HepG2 (cell line): ENCODE data around the gene ZBTB32. TPM values are rescaled to one million over a fixed set of nuclear protein-coding genes. Genes with fewer than 3 reads are reported as not detected.

Experiments
- ATM ChIP-seq: fragments of 450-650 bp; IDR thresholded peaks from 2 replicates; pipeline ENCODE4 v1.7.1; 2017; ENCODE audit warnings: mild to moderate bottlenecking, borderline replicate concordance
- CBX2 ChIP-seq, 2 experiments: fragments of 200-600 bp in 1 of 2; sonication (generic); formaldehyde crosslinking in 1 of 2; IDR thresholded peaks; 2 replicates each; pipeline versions ENCODE4 v1.7.0 to v1.8.1; 2018 to 2022; ENCODE audit warnings: low read depth in 2 of 2, low read length in 1 of 2, mild to moderate bottlenecking in 1 of 2, missing genetic modification reagents in 1 of 2
- FOXK1 ChIP-seq: sonication (generic); formaldehyde crosslinking; IDR thresholded peaks from 2 replicates; pipeline ENCODE4 v1.4.0; 2020; ENCODE audit warnings: low read depth, missing genetic modification reagents, borderline replicate concordance
- GFI1 ChIP-seq: sonication (generic); formaldehyde crosslinking; IDR thresholded peaks from 2 replicates; pipeline ENCODE4 v1.5.0; 2020; ENCODE audit warnings: missing genetic modification reagents, mild to moderate bottlenecking, borderline replicate concordance
- MAF1 ChIP-seq: sonication (generic); formaldehyde crosslinking; IDR thresholded peaks from 2 replicates; pipeline ENCODE4 v1.5.0; 2020; ENCODE audit warnings: missing genetic modification reagents, borderline replicate concordance
- POLR2AphosphoS5 ChIP-seq: IDR thresholded peaks from 2 replicates; pipeline ENCODE4 v1.6.1; 2012; ENCODE audit warnings: low read depth, low read length
- REPIN1 ChIP-seq: sonication (generic); formaldehyde crosslinking; IDR thresholded peaks from 2 replicates; pipeline ENCODE4 v1.8.0; 2022; ENCODE audit warnings: missing genetic modification reagents, low read depth, mild to moderate bottlenecking, borderline replicate concordance
- SETDB1 ChIP-seq: sonication (generic); formaldehyde crosslinking; IDR thresholded peaks from 2 replicates; pipeline ENCODE4 v1.5.1; 2020; ENCODE audit warnings: missing genetic modification reagents, mild to moderate bottlenecking, borderline replicate concordance
- SIX4 ChIP-seq: sonication (generic); formaldehyde crosslinking; IDR thresholded peaks from 2 replicates; pipeline ENCODE4 v1.4.0; 2020; ENCODE audit warnings: missing genetic modification reagents
- U2AF2 ChIP-seq: fragments of 200-400 bp; formaldehyde crosslinking; IDR thresholded peaks from 2 replicates; pipeline ENCODE4 v1.6.1; 2017; ENCODE audit warnings: low read depth, mild to moderate bottlenecking, low read length
- ZBTB7A ChIP-seq: sonication (generic); formaldehyde crosslinking; IDR thresholded peaks from 2 replicates; pipeline ENCODE4 v1.8.0; 2022; ENCODE audit warnings: mild to moderate bottlenecking, missing genetic modification reagents
- ZNF10 ChIP-seq: sonication (generic); formaldehyde crosslinking; IDR thresholded peaks from 2 replicates; pipeline ENCODE4 v1.4.0; 2020; ENCODE audit warnings: mild to moderate bottlenecking, low read depth, missing genetic modification reagents, borderline replicate concordance
- ZNF292 ChIP-seq: sonication (generic); formaldehyde crosslinking; IDR thresholded peaks from 2 replicates; pipeline ENCODE4 v1.8.1; 2022; ENCODE audit warnings: mild to moderate bottlenecking, low read depth, missing genetic modification reagents, borderline replicate concordance
- ZNF546 ChIP-seq: sonication (generic); formaldehyde crosslinking; conservative IDR thresholded peaks from 2 replicates; pipeline ENCODE4 v1.8.1; 2023; ENCODE audit warnings: mild to moderate bottlenecking, missing genetic modification reagents
- ZNF670 ChIP-seq: sonication (generic); formaldehyde crosslinking; IDR thresholded peaks from 2 replicates; pipeline ENCODE4 v1.8.0; 2022; ENCODE audit warnings: mild to moderate bottlenecking, missing genetic modification reagents, borderline replicate concordance
- ZNF703 ChIP-seq: sonication (generic); formaldehyde crosslinking; IDR thresholded peaks from 2 replicates; pipeline ENCODE4 v1.5.1; 2020; ENCODE audit warnings: missing genetic modification reagents, mild to moderate bottlenecking, moderate library complexity, borderline replicate concordance
- ZNF816 ChIP-seq: sonication (generic); formaldehyde crosslinking; IDR thresholded peaks from 2 replicates; pipeline ENCODE4 v1.8.0; 2022; ENCODE audit warnings: missing genetic modification reagents, mild to moderate bottlenecking, borderline replicate concordance
- polyA plus RNA-seq, 8 experiments: library from polyadenylated mRNA; depleted of rRNA in 3 of 8; stranded (reverse) in 7 of 8; unstranded in 1 of 8; fragments of >200 nt; fragmentation: Illumina TruSeq in 4 of 8; extraction: Trizol in 4 of 8; gene quantifications; 2 replicates each; pipeline versions ENCODE4 v1.2.1 to v1.2.3, GENCODE V29; 2011 to 2016; ENCODE audit warnings: low read depth in 4 of 8, missing spikeins in 1 of 8, mixed read lengths in 1 of 8; ENCODE audit not compliant: insufficient read depth in 1 of 8
- total RNA-seq, 5 experiments: library from RNA; depleted of rRNA; stranded (reverse); fragments of >200 nt; fragmentation: Illumina TruSeq; extraction: Trizol; gene quantifications; 2 replicates each; pipeline ENCODE4 v1.2.3, GENCODE V29; 2016; ENCODE audit warnings: low read depth in 1 of 5
- TF ChIP-seq, protein P1 (sequence below): sonication (generic); formaldehyde crosslinking; IDR thresholded peaks from 2 replicates; pipeline ENCODE4 v1.5.1; 2020; ENCODE audit warnings: missing genetic modification reagents, mild to moderate bottlenecking, borderline replicate concordance
- TF ChIP-seq, protein P2 (sequence below): sonication (generic); formaldehyde crosslinking; conservative IDR thresholded peaks from 2 replicates; pipeline ENCODE4 v1.8.1; 2023; ENCODE audit warnings: missing genetic modification reagents
- TF ChIP-seq, protein P3 (sequence below): sonication (generic); formaldehyde crosslinking; conservative IDR thresholded peaks from 2 replicates; pipeline ENCODE4 v1.4.0; 2020; ENCODE audit warnings: missing genetic modification reagents
- TF ChIP-seq, protein P4 (sequence below): IDR thresholded peaks from 2 replicates; pipeline ENCODE4 v1.6.1; 2016

The ZBTB32 gene
- total and polyA plus RNA-seq, 2 of the 13 experiments (the other 11 are each of a cell fraction or from before 2014, with no cell fraction given): not detected

DNA sequence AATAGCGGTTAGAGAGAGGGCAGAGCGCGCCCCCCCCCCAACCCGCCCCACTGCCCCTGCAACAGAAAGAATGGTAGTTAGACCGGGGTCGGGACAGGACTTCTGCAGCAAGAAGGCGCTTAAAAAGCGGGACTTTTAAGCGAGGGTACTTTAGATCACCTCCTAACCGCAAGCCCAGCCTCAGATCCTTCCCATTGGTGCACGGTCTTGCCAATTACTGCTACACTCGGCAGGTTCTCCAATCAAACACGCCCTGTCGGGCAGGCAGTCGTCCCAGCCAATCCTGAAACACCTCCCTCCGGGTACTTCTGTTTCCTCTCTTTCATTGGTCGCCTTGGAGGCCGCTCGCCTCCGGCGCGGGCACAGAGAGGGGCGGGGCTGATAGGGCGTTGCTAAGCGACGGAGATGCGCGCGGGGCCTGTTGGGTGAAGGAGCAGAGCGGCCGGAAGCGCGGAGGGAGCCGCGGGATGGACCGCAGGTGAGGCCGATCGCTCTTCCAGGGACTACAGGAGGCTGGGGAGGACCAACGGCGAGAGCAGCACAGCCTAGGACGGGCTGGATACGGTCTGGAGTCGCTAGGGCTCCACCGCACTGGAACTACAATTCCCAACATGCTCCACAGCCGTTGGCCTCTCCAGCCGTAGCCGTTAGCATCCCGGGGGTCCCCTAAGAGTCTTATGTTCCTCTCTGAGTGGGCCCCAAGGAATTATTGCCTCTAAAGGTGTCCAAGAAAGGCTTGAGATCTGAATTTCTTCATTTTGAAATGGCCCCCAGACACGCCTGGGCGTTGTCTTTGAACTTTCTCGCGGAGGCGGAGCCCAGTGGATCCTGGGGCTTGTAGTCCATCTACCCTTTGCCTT is 53.6 kb downstream of the ZBTB32 start, which contains the start of gene PROSER3 (continued):
- TF ChIP-seq ZNF546 (CRISPR knock-in tag) (no peak), POLR2AphosphoS5 (peak; percentile 54), SIX4 (CRISPR knock-in tag) (no peak), ATM (no peak), ZNF703 (CRISPR knock-in tag) (no peak), ZBTB7A (CRISPR knock-in tag) (no peak), REPIN1 (CRISPR knock-in tag) (peak; percentile 83; the same call in 1 of the 2 replicates), CBX2 (IDR thresholded peaks at IDR 0.05; ENCODE audit: low read depth, low read length) (no peak), CBX2 (CRISPR knock-in tag; IDR thresholded peaks at IDR 0.05; ENCODE audit: low read depth) (no peak), ZNF670 (no peak), GFI1 (CRISPR knock-in tag) (no peak), ZNF10 (CRISPR knock-in tag) (no peak), SETDB1 (CRISPR knock-in tag) (no peak), ZNF816 (no peak), FOXK1 (CRISPR knock-in tag) (no peak), MAF1 (CRISPR knock-in tag) (0 out of 2 replicates have a peak, but pooled peaks have one; percentile 56), ZNF292 (CRISPR knock-in tag) (no peak), U2AF2 (peak; percentile 72; the same call in 1 of the 2 replicates)
- TF ChIP-seq, protein P1, sequence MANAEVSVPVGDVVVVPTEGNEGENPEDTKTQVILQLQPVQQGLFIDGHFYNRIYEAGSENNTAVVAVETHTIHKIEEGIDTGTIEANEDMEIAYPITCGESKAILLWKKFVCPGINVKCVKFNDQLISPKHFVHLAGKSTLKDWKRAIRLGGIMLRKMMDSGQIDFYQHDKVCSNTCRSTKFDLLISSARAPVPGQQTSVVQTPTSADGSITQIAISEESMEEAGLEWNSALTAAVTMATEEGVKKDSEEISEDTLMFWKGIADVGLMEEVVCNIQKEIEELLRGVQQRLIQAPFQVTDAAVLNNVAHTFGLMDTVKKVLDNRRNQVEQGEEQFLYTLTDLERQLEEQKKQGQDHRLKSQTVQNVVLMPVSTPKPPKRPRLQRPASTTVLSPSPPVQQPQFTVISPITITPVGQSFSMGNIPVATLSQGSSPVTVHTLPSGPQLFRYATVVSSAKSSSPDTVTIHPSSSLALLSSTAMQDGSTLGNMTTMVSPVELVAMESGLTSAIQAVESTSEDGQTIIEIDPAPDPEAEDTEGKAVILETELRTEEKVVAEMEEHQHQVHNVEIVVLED: no peak
- TF ChIP-seq, protein P2, sequence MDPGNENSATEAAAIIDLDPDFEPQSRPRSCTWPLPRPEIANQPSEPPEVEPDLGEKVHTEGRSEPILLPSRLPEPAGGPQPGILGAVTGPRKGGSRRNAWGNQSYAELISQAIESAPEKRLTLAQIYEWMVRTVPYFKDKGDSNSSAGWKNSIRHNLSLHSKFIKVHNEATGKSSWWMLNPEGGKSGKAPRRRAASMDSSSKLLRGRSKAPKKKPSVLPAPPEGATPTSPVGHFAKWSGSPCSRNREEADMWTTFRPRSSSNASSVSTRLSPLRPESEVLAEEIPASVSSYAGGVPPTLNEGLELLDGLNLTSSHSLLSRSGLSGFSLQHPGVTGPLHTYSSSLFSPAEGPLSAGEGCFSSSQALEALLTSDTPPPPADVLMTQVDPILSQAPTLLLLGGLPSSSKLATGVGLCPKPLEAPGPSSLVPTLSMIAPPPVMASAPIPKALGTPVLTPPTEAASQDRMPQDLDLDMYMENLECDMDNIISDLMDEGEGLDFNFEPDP: no peak
- TF ChIP-seq, protein P3, sequence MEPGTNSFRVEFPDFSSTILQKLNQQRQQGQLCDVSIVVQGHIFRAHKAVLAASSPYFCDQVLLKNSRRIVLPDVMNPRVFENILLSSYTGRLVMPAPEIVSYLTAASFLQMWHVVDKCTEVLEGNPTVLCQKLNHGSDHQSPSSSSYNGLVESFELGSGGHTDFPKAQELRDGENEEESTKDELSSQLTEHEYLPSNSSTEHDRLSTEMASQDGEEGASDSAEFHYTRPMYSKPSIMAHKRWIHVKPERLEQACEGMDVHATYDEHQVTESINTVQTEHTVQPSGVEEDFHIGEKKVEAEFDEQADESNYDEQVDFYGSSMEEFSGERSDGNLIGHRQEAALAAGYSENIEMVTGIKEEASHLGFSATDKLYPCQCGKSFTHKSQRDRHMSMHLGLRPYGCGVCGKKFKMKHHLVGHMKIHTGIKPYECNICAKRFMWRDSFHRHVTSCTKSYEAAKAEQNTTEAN (CRISPR knock-in tag): 0 out of 2 replicates have a peak, but pooled peaks have one; percentile 58
- TF ChIP-seq, protein P4, sequence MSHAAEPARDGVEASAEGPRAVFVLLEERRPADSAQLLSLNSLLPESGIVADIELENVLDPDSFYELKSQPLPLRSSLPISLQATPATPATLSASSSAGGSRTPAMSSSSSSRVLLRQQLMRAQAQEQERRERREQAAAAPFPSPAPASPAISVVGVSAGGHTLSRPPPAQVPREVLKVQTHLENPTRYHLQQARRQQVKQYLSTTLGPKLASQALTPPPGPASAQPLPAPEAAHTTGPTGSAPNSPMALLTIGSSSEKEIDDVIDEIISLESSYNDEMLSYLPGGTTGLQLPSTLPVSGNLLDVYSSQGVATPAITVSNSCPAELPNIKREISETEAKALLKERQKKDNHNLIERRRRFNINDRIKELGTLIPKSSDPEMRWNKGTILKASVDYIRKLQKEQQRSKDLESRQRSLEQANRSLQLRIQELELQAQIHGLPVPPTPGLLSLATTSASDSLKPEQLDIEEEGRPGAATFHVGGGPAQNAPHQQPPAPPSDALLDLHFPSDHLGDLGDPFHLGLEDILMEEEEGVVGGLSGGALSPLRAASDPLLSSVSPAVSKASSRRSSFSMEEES: peak; percentile 18; the same call in 1 of the 2 replicates
